ENCODE data around the gene VAT1L.

DNA sequence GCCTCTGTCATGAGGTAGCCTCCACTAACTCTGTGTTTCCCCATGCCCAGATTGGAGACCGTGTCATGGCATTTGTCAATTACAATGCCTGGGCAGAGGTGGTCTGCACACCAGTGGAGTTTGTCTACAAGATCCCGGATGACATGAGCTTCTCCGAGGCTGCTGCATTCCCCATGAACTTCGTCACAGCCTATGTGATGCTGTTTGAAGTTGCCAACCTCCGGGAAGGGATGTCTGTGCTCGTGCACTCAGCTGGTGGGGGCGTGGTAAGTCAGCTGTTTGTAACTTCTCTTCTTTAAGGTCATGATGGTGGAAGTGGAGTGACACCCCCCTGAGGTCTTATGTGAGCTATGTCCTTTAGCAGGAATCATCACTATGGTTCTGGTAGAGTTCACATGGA lies 36.8 kb downstream of the VAT1L start:
- TF ChIP-seq POLR2A (IDR thresholded peaks at IDR 0.05; ENCODE audit: low read length) = no peak
- TF ChIP-seq GATA1 (IDR thresholded peaks at IDR 0.05; ENCODE audit: low read depth, low read length) = no peak
